ENCODE results near the gene HACD4. TPM values are rescaled to one million over a fixed set of nuclear protein-coding genes. Genes with fewer than 3 reads are reported as not detected.

The HACD4 gene
- total RNA-seq, 1 experiment from 2014 or later = 0.63 TPM

GRCh38 chr9:21031808-21032183 lies 356 bp upstream of the HACD4 start:
- H3K56ac ChIP-seq (ENCODE audit: insufficient read length, low read depth, low read length) = no peak overlapping the region
- H3K9me3 Mint-ChIP-seq = no peaks in the 10 kb centered on the region; a peak in 1 of 5 replicates
- peaks cover 6 to 9% of the 10 kb centered on the region in 2 experiments for H3K4me1 Mint-ChIP-seq
- H2BK120ac ChIP-seq (ENCODE audit: low read depth, low read length, poor library complexity, severe bottlenecking) = no peak overlapping the region
- H3K79me2 ChIP-seq (ENCODE audit: insufficient read depth, low read length) = no peaks in the 10 kb centered on the region
- no peak overlapping the region for H3K18ac ChIP-seq (ENCODE audit: insufficient read length, low read depth, low read length)
- no peak overlapping the region for H2AK5ac ChIP-seq (ENCODE audit: insufficient read length, low read length)
- no peak overlapping the region for H3T11ph ChIP-seq (ENCODE audit: low read length)
- no peak overlapping the region for H2AFZ ChIP-seq (ENCODE audit: low read length)
- H4K8ac ChIP-seq (replicated peaks; ENCODE audit: insufficient read length, low read depth, low read length) = no peak overlapping the region
- no peak overlapping the region; a peak in 1 of 7 replicates for H3K27ac Mint-ChIP-seq
- H3K4me3 Mint-ChIP-seq = peak overlapping the region; percentile 50 to 65
- H2BK20ac ChIP-seq (ENCODE audit: low read depth, low read length, poor library complexity, severe bottlenecking) = no peak overlapping the region
- no peaks in the 10 kb centered on the region for H3K9me3 ChIP-seq (ENCODE audit: control insufficient read depth, low read depth, low read length)
- no peak overlapping the region for H4K91ac ChIP-seq (ENCODE audit: insufficient read length, low read depth, low read length)
- H3K27me3 Mint-ChIP-seq (ENCODE audit: low read depth) = peaks cover 15% of the 10 kb centered on the region
- no peak for TF ChIP-seq CTCF (conservative IDR thresholded peaks at IDR 0.05)
- no peak overlapping the region for H3K9ac ChIP-seq (ENCODE audit: extremely low read depth, insufficient read length, low read length)
- no peaks in the 10 kb centered on the region for H3K36me3 Mint-ChIP-seq (ENCODE audit: insufficient read depth in 1 of 3, low read depth in 3 of 3)
- H2BK5ac ChIP-seq (ENCODE audit: insufficient read length, low read length) = no peak overlapping the region
- H3K4me1 ChIP-seq (ENCODE audit: insufficient read depth, low read length) = no peaks in the 10 kb centered on the region; the same call in 1 of the 2 replicates
- WGBS (ENCODE audit: extremely low coverage, insufficient read length, low lambda C conversion rate) = no CpG with 5 or more reads among the region's 22 CpGs
- H3K27ac ChIP-seq (ENCODE audit: insufficient read length, low read depth, low read length) = no peak overlapping the region
- H3K14ac ChIP-seq (ENCODE audit: insufficient read depth, low read length) = no peak overlapping the region; the same call in 1 of the 2 replicates
- H3K4ac ChIP-seq (ENCODE audit: low read depth, low read length) = no peak overlapping the region
- no peak overlapping the region for H2BK12ac ChIP-seq (ENCODE audit: insufficient read length, low read depth, low read length)
- peaks cover 6% of the 10 kb centered on the region for H3K23me2 ChIP-seq (ENCODE audit: insufficient read length, low read depth, low read length, poor library complexity, severe bottlenecking)
- peak overlapping the region; percentile 53 for H3K4me2 ChIP-seq (ENCODE audit: insufficient read depth, insufficient read length, low read length)
- DNase-seq = no peak
- no peak overlapping the region for H3K23ac ChIP-seq (ENCODE audit: insufficient read length, low read depth, low read length)
- H4K20me1 ChIP-seq (ENCODE audit: control insufficient read depth, insufficient read depth, insufficient read length) = no peaks in the 10 kb centered on the region
- H3K79me1 ChIP-seq (ENCODE audit: insufficient read depth, low read depth, low read length, poor library complexity, severe bottlenecking) = no peaks in the 10 kb centered on the region
- H2BK15ac ChIP-seq (ENCODE audit: low read depth, low read length) = no peak overlapping the region
- no peaks in the 10 kb centered on the region for H3K27me3 ChIP-seq (ENCODE audit: insufficient read depth, low read length)
- no peak overlapping the region for H4K5ac ChIP-seq (ENCODE audit: insufficient read length, low read depth, low read length)

Measured in H9 (cell line).